Neural progenitor cell (in vitro differentiated cells): ENCODE measurements around the gene FARP1. TPM values are rescaled to one million over a fixed set of nuclear protein-coding genes. Genes with fewer than 3 reads are reported as not detected.

ENCODE experiments used
- DNase-seq: peaks from one replicate; pipeline ENCODE4 v3.0.0-alpha.2; 2016; ENCODE audit warnings: low spot score
- H2AFZ ChIP-seq: fragments of 200-600 bp; sonication (generic); replicated peaks from 2 replicates; pipeline ENCODE4 v1.6.1; 2016; ENCODE audit warnings: antibody characterized with exemption
- H3F3A ChIP-seq: fragments of 200-600 bp; sonication (generic); 2 replicates; pipeline ENCODE4 v1.6.1; 2016; ENCODE audit warnings: antibody characterized with exemption, low read depth
- H3K27ac ChIP-seq: fragments of 200-600 bp; sonication (generic); 2 replicates; pipeline ENCODE4 v1.5.1; 2016; ENCODE audit warnings: mild to moderate bottlenecking
- H3K27me3 ChIP-seq: fragments of 200-600 bp; sonication (generic); 2 replicates; pipeline ENCODE4 v1.6.1; 2016; ENCODE audit warnings: mild to moderate bottlenecking, moderate library complexity
- H3K36me3 ChIP-seq: fragments of 200-600 bp; sonication (generic); 2 replicates; pipeline ENCODE4 v1.5.1; 2016
- H3K4me1 ChIP-seq: fragments of 200-600 bp; sonication (generic); 2 replicates; pipeline ENCODE4 v1.6.1; 2016; ENCODE audit warnings: mixed run types
- H3K4me2 ChIP-seq: fragments of 200-600 bp; sonication (generic); 2 replicates; pipeline ENCODE4 v1.6.1; 2016
- H3K4me3 ChIP-seq: fragments of 200-600 bp; sonication (generic); 2 replicates; pipeline ENCODE4 v1.5.1; 2016
- H3K79me2 ChIP-seq: fragments of 200-600 bp; sonication (generic); 2 replicates; pipeline ENCODE4 v1.6.1; 2016; ENCODE audit warnings: low read depth
- H3K9ac ChIP-seq: fragments of 200-600 bp; sonication (generic); 2 replicates; pipeline ENCODE4 v1.6.1; 2016
- H3K9me3 ChIP-seq: fragments of 200-600 bp; sonication (generic); 2 replicates; pipeline ENCODE4 v1.5.1; 2016; ENCODE audit warnings: low read depth
- H4K20me1 ChIP-seq: fragments of 200-600 bp; sonication (generic); 2 replicates; pipeline ENCODE4 v1.6.1; 2016; ENCODE audit warnings: low read depth
- H3K27ac Mint-ChIP-seq: 3 replicates; pipeline ENCODE4 v1.8.0; 2021; ENCODE audit warnings: mixed read lengths
- H3K27me3 Mint-ChIP-seq: 2 replicates; pipeline ENCODE4 v1.8.0; 2022; ENCODE audit warnings: low read depth, mild to moderate bottlenecking, inconsistent platforms, moderate library complexity, mixed read lengths; ENCODE audit not compliant: insufficient read depth
- H3K36me3 Mint-ChIP-seq: 3 replicates; pipeline ENCODE4 v1.8.0; 2021; ENCODE audit warnings: mixed read lengths
- H3K4me1 Mint-ChIP-seq: 3 replicates; pipeline ENCODE4 v1.8.0; 2021; ENCODE audit warnings: mixed read lengths
- H3K4me3 Mint-ChIP-seq: 3 replicates; pipeline ENCODE4 v1.8.0; 2021; ENCODE audit warnings: mild to moderate bottlenecking, moderate library complexity, mixed read lengths
- H3K9me3 Mint-ChIP-seq: 3 replicates; pipeline ENCODE4 v1.8.0; 2020; ENCODE audit warnings: mixed read lengths
- CTCF ChIP-seq: fragments of 200-600 bp; sonication (generic); IDR thresholded peaks from 2 replicates; pipeline ENCODE4 v1.5.1; 2017; ENCODE audit warnings: antibody characterized with exemption, mild to moderate bottlenecking
- EZH2 ChIP-seq: fragments of 200-600 bp; sonication (generic); IDR thresholded peaks from 2 replicates; pipeline ENCODE4 v1.6.1; 2017; ENCODE audit warnings: antibody characterized with exemption, mild to moderate bottlenecking, moderate library complexity
- EZH2phosphoT487 ChIP-seq: fragments of 200-600 bp; sonication (generic); IDR thresholded peaks from 2 replicates; pipeline ENCODE4 v1.6.1; 2017; ENCODE audit warnings: antibody characterized with exemption
- total RNA-seq: library from RNA; depleted of rRNA; stranded (reverse); fragments of >200 nt; gene quantifications from 2 replicates; pipeline ENCODE4 v1.2.3, GENCODE V29; 2015; ENCODE audit warnings: low replicate concordance

The FARP1 gene
- total RNA-seq, 1 donor from 2014 or later, result 78.0 TPM

- DNase-seq, result peak; percentile 68
- H3K79me2 ChIP-seq, result peaks cover 56% of the 10 kb centered on the region
- peak; percentile 91 for TF ChIP-seq CTCF
- no peak for TF ChIP-seq EZH2
- TF ChIP-seq EZH2phosphoT487, result no peak
- no peak overlapping the region for H3K27ac Mint-ChIP-seq
- H3K27ac ChIP-seq, result no peak overlapping the region
- no peak overlapping the region for H3K4me3 ChIP-seq
- H3K9me3 Mint-ChIP-seq, result no peaks in the 10 kb centered on the region
- no peak overlapping the region for H3K4me3 Mint-ChIP-seq
- no peak overlapping the region for H3K4me2 ChIP-seq
- H3K36me3 Mint-ChIP-seq, result peaks cover 42% of the 10 kb centered on the region
- no peak overlapping the region for H3K9ac ChIP-seq
- H4K20me1 ChIP-seq, result peaks cover 62% of the 10 kb centered on the region
- no peaks in the 10 kb centered on the region for H3K27me3 ChIP-seq
- H3K36me3 ChIP-seq, result peaks cover 6% of the 10 kb centered on the region
- peaks cover 3% of the 10 kb centered on the region for H3F3A ChIP-seq
- H3K4me1 Mint-ChIP-seq, result peaks cover 19% of the 10 kb centered on the region
- peaks cover 4% of the 10 kb centered on the region for H3K27me3 Mint-ChIP-seq
- no peak overlapping the region for H2AFZ ChIP-seq
- H3K9me3 ChIP-seq, result no peaks in the 10 kb centered on the region
- peaks cover 12% of the 10 kb centered on the region for H3K4me1 ChIP-seq
Measured at GRCh38 chr13:98466634-98467236, 323.8 kb downstream of the FARP1 start.

GRCh38 chr13:98467263-98467985 is 324.5 kb downstream of the FARP1 start:
- H3K4me1 Mint-ChIP-seq, result peaks cover 14% of the 10 kb centered on the region
- H3K27me3 Mint-ChIP-seq, result peaks cover 5% of the 10 kb centered on the region
- no peaks in the 10 kb centered on the region for H3K9me3 Mint-ChIP-seq
- DNase-seq, result no peak
- Histone ChIP-seq H3K4me2 (no peak overlapping the region), H3K79me2 (peaks cover 56% of the 10 kb centered on the region), H3K36me3 (peaks cover 6% of the 10 kb centered on the region), H3K27me3 (no peaks in the 10 kb centered on the region), H2AFZ (no peak overlapping the region), H3K4me3 (no peak overlapping the region), H4K20me1 (peaks cover 57% of the 10 kb centered on the region), H3K9me3 (no peaks in the 10 kb centered on the region), H3F3A (peaks cover 3% of the 10 kb centered on the region), H3K4me1 (peaks cover 7% of the 10 kb centered on the region), H3K27ac (no peak overlapping the region), H3K9ac (no peak overlapping the region)
- H3K4me3 Mint-ChIP-seq, result no peak overlapping the region
- H3K27ac Mint-ChIP-seq, result no peak overlapping the region
- H3K36me3 Mint-ChIP-seq, result peaks cover 44% of the 10 kb centered on the region
- no peak for TF ChIP-seq EZH2
- no peak for TF ChIP-seq CTCF
- no peak for TF ChIP-seq EZH2phosphoT487

GRCh38 chr13:98468361-98468760 is 325.5 kb downstream of the FARP1 start:
- Mint-ChIP-seq H3K27me3 (peaks cover 3% of the 10 kb centered on the region), H3K4me1 (peaks cover 10% of the 10 kb centered on the region), H3K27ac (no peak overlapping the region), H3K36me3 (peaks cover 41% of the 10 kb centered on the region), H3K4me3 (no peak overlapping the region), H3K9me3 (no peaks in the 10 kb centered on the region)
- Histone ChIP-seq H4K20me1 (peaks cover 54% of the 10 kb centered on the region), H2AFZ (no peak overlapping the region), H3K9ac (no peak overlapping the region), H3F3A (peaks cover 3% of the 10 kb centered on the region), H3K27me3 (no peaks in the 10 kb centered on the region), H3K4me1 (peaks cover 6% of the 10 kb centered on the region), H3K27ac (no peak overlapping the region), H3K9me3 (no peaks in the 10 kb centered on the region), H3K79me2 (peaks cover 48% of the 10 kb centered on the region), H3K4me3 (no peak overlapping the region), H3K4me2 (no peak overlapping the region), H3K36me3 (peaks cover 6% of the 10 kb centered on the region)
- no peak for TF ChIP-seq CTCF
- TF ChIP-seq EZH2, result no peak
- TF ChIP-seq EZH2phosphoT487, result no peak
- no peak for DNase-seq
